DMS79 treated with DMSO at 0.1 percent for 48 hours (cell line): ENCODE data around the gene NR2C2.

Experiments used
- DNase-seq: peaks from one replicate; lab custom pipeline; 2025; lab: John Stamatoyannopoulos, UW

Gene NR2C2

DNA sequence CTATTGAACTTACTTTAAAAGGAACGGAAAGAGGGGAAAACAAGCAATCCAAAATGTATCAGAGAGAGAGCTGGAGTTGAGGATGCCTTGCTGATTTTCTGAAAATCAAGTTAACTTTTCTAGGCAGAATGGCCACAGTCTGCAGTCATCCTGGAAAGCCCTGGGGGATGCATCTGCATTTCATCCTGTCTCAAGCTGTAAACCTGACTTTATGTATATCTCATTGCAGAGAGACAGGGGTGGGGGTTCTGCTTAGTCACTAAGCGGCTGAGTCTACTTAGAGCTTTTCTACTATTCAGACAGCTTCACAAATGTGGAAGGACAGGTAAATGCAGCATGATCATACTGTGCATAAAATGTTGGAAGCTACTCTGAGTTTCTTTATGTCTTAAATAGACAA is 76.3 kb downstream of the NR2C2 start:
- DNase-seq, result no peak

- no peak for DNase-seq
Observed at GRCh38 chr3:15029625-15030024, 82.2 kb downstream of the NR2C2 start.

DNA sequence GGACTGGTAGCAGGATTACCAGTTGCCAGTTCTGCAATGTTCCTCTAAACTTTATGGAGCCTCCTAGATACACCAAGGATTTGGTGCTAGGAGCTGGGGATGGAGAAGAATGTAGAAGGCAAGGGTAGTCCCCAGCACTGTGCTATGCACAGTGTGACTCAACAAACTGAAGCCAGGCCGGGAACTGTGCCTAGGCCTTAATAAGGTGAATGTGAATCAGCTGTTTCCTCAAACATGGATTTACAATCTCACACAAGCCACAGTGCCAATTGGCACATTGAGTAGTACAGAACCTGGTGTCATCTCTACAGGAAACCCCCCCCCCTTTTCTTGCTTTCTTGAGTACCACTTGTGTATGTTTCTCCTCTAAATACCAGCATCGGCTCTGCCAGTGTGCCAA is 85.3 kb downstream of the NR2C2 start:
- DNase-seq, result no peak

DNA sequence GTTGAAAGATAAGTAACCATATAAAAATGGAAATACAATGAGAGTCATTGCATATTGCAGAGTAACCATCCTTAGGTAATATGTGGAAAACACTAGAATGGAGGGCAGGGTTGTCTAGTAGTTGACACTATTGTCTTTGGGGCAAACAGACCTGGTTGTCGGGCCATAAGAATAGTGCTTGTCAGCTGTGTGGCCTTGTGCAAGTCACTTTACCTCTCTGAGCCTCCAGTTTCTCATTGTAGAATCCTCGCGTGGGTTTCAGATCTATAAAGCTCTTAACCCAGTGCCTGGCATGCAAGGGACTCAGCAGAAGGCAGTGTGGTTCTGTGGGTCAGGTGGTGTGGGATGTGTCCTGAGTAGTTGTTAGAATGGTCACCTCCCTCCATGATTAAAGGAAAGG is 85.7 kb downstream of the NR2C2 start:
- no peak for DNase-seq

- DNase-seq, result no peak
Observed at GRCh38 chr3:15038306-15038705, 90.9 kb downstream of the NR2C2 start.

- DNase-seq, result no peak
Observed at GRCh38 chr3:15040844-15041243, 93.5 kb downstream of the NR2C2 start.

DNA sequence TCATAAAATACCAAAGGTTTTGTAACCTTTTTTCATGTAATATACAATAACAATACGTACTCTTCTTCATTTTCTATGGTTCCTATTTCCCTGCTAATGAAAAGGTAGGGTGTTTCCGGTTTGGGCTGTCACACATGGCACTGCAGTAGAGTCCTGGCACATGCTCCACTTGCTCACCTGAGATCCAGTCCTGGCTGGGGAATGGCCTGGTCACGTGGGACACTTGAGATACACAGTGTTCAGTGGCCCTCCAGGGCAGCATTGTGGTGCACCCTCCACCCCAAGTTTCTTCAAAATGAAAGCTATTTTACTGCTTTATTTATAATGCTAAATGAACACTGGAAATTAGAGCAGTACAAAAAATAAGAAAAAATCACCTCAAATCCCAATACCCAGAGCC is 94.6 kb downstream of the NR2C2 start:
- no peak for DNase-seq

- no peak for DNase-seq
Observed at GRCh38 chr3:15042936-15043335, 95.6 kb downstream of the NR2C2 start.

GRCh38 chr3:15043408-15044171 is 96.2 kb downstream of the NR2C2 start:
- no peak for DNase-seq

GRCh38 chr3:15044326-15044725 is 96.9 kb downstream of the NR2C2 start:
- no peak for DNase-seq

- DNase-seq, result no peak
Observed at GRCh38 chr3:15045667-15046066, 98.3 kb downstream of the NR2C2 start.

GRCh38 chr3:15049584-15049983 is 102.2 kb downstream of the NR2C2 start:
- DNase-seq, result no peak

DNA sequence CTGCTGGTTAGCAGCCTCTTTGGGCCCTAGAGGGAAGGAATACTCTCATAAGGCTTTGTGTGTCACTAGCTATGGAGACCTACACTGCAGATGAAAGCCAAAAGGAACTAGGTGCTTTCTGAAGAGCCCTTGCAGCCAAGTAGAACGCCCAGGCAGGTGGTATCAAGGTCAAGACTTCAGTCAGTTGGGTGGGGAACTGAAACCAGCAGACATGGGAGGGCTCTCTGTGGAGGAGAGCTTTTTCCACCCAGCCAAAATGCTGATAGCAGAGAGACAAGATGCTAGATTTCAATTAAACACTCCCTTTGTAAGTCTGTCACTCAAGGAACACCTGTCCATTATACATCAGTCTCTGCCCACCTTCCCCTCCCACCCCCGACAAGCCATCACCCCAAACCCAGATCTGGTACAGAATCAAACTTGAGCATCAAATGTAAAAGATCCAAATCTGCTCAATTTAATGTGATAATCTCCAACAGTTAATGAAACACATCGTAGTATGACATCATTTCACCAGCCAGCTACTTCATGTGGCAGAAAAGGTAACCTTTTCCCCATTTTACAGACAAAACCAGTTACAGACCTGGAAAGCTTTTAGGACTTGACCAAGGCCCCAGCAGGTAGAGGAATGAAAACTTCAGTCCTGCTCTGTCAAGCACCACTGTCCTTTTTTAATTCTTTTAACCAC is 103.2 kb downstream of the NR2C2 start:
- no peak for DNase-seq

- DNase-seq, result no peak
Observed at GRCh38 chr3:15051531-15051930, 104.1 kb downstream of the NR2C2 start.

DNA sequence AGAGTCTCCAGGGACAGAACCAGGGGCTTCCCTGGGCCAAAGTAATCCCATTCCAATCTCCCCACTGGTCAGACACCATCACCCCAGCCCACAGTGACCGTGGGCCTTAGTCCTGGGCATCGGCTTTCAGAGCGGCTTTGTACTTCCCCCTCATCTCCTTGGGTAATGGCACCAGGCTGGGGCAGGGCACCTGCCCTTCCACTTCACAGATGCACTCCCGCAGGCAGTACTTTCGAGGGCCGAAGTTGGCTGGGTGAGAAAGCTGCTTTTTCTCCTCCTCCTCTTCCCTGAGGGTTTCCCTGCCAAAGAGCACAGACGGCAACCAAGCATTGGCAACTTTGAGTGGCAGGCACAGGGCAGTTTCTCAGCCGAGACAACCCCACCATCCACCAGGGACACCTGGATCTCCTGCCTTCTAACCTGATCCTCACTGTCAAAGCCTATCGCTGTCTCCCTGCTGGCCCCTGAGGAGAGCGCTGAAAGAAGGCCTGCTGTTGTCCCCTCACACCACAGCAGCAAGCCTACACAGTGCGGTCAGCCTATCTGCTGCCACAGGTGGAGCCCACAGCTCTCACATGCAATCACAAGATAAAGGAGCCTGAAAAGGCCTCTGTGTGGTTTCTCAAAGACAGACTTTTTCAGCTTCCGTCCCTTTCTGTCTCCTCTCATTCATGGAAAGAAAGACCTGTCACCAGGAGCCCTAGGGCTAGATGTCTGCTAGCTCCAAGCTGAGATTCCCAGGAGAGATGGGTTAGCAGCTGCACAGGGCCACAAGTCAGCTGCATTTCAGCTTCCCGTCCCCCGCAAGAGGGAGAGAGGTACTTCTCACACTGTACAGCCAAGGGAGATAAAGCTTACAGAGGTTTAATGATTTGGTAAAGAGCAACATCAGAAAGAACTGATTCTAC is 105.2 kb downstream of the NR2C2 start:
- no peak for DNase-seq

DNA sequence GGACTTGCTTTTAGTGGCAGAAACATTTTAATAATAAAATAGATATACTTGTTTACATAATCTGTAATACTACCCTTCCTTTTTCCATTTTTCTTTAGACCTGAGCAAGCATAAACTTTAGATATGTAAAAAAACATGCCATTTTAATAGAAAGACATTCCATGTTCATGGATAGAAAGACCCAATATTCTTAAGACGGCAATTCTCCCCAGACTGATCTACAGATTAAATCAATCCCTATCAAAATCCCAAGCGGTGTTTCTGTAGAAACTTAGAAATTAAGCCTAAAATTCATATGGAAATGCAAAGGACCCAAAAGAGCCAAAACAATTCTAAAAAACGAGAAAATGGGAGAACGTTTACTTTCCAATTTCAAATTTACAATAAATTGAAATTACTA is 106.2 kb downstream of the NR2C2 start:
- DNase-seq, result no peak

DNA sequence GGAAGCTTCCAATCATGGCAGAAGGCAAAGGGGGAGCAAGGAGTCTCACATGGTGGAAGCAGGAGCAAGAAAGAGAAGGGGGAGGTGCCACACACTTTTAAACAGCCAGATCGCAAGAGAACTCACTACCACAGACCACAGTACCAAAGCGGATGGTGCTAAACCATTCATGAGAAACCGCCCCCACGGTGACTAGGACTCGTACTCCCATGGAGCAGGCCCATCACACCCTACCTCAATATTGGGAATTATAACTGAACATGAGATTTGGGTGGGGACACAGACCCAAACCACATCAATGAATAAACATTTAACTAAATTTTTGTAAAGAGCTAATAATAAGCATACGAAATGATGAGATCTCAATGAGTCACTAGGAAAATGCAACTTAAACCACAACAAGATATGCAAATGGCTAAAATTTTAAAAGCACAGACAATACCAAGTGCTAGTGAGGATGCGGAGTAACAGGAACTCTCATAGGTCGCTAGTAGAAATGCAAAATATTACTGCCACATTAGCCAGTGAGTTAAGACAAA is 107.7 kb downstream of the NR2C2 start:
- no peak for DNase-seq

DNA sequence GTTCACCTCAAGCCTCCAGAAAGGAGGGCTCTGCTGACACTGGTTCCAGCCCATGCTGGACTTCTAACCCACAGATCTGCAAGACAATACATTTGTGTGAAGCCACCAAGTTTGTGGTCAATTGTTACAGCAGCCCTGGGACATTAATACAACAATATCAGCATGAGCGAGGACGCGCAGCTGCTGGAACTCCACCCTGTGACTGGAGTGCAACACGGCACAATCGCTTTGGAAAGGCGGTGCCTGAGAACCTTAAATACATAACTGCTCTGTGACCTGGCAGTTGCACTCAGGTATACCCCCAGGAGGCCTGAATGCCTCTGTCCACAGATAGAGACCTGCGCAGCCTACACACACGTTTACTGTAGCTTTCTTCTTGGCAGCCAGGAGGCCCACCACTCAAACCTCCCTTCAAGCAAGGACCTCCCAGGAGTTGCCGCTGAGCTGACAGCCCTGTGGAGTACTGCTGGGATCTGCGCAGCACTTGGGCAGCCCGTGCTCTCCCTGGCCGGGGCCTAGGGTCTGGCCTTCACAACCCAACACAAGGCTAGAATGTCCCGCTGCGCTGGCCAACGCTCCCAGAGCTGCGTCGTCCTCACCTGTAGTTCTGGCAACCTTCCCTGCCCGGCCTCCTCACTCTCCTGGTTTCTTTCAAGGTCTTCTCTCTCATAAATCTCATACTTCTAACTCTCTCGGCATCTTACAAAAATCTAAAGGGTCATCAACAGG is 109.5 kb downstream of the NR2C2 start:
- no peak for DNase-seq

- DNase-seq, result no peak
Observed at GRCh38 chr3:15060029-15060428, 112.6 kb downstream of the NR2C2 start.

- peak; percentile 10 for DNase-seq
Observed at GRCh38 chr3:15063238-15063637, 115.9 kb downstream of the NR2C2 start.

GRCh38 chr3:15063656-15064286 is 116.4 kb downstream of the NR2C2 start:
- no peak for DNase-seq
